ENCODE measurements around the gene STARD13.

Gene STARD13

GRCh38 chr13:33276570-33276969 lies 9.0 kb downstream of the STARD13 start:
- no peak overlapping the region for H3K27ac Mint-ChIP-seq
- H3K4me3 Mint-ChIP-seq, result no peak overlapping the region
- H3K9me3 Mint-ChIP-seq, result no peaks in the 10 kb centered on the region
- peaks cover 25% of the 10 kb centered on the region for H3K27me3 Mint-ChIP-seq
- H3K36me3 Mint-ChIP-seq (ENCODE audit: low read depth), result no peaks in the 10 kb centered on the region
- no peak for DNase-seq
- no peaks in the 10 kb centered on the region for H3K4me1 Mint-ChIP-seq (ENCODE audit: low read depth)

GRCh38 chr13:33275916-33276315 lies 9.6 kb downstream of the STARD13 start:
- no peaks in the 10 kb centered on the region for H3K9me3 Mint-ChIP-seq
- no peak overlapping the region for H3K4me3 Mint-ChIP-seq
- no peaks in the 10 kb centered on the region for H3K4me1 Mint-ChIP-seq (ENCODE audit: low read depth)
- no peaks in the 10 kb centered on the region for H3K36me3 Mint-ChIP-seq (ENCODE audit: low read depth)
- DNase-seq, result no peak
- H3K27me3 Mint-ChIP-seq, result peaks cover 26% of the 10 kb centered on the region
- no peak overlapping the region for H3K27ac Mint-ChIP-seq

- H3K27me3 Mint-ChIP-seq, result peaks cover 13% of the 10 kb centered on the region
Observed at GRCh38 chr13:33274264-33274663, 11.3 kb downstream of the STARD13 start.

GRCh38 chr13:33272531-33273124 lies 12.9 kb downstream of the STARD13 start:
- Mint-ChIP-seq H3K27me3 (peaks cover 15% of the 10 kb centered on the region), H3K4me1 (ENCODE audit: low read depth) (no peaks in the 10 kb centered on the region), H3K27ac (no peak overlapping the region), H3K36me3 (ENCODE audit: low read depth) (no peaks in the 10 kb centered on the region), H3K9me3 (no peaks in the 10 kb centered on the region), H3K4me3 (no peak overlapping the region)
- DNase-seq, result no peak

More at GRCh38 chr13:33274264-33274663, 11.3 kb downstream of the STARD13 start:
- Mint-ChIP-seq H3K36me3 (ENCODE audit: low read depth) (no peaks in the 10 kb centered on the region), H3K9me3 (no peaks in the 10 kb centered on the region), H3K4me1 (ENCODE audit: low read depth) (no peaks in the 10 kb centered on the region), H3K27ac (no peak overlapping the region), H3K4me3 (no peak overlapping the region)
- DNase-seq, result no peak

- no peak overlapping the region for H3K27ac Mint-ChIP-seq
- H3K4me3 Mint-ChIP-seq, result no peak overlapping the region
- H3K36me3 Mint-ChIP-seq (ENCODE audit: low read depth), result no peaks in the 10 kb centered on the region
- H3K4me1 Mint-ChIP-seq (ENCODE audit: low read depth), result no peaks in the 10 kb centered on the region
- H3K9me3 Mint-ChIP-seq, result no peaks in the 10 kb centered on the region
- H3K27me3 Mint-ChIP-seq, result peaks cover 18% of the 10 kb centered on the region
- no peak for DNase-seq
Observed at GRCh38 chr13:33271759-33272158, 13.8 kb downstream of the STARD13 start.

- H3K27me3 Mint-ChIP-seq, result peaks cover 18% of the 10 kb centered on the region
- no peaks in the 10 kb centered on the region for H3K9me3 Mint-ChIP-seq
- no peak overlapping the region for H3K27ac Mint-ChIP-seq
- H3K36me3 Mint-ChIP-seq (ENCODE audit: low read depth), result no peaks in the 10 kb centered on the region
- DNase-seq, result no peak
- no peak overlapping the region for H3K4me3 Mint-ChIP-seq
- no peaks in the 10 kb centered on the region for H3K4me1 Mint-ChIP-seq (ENCODE audit: low read depth)
Observed at GRCh38 chr13:33270895-33271538, 14.5 kb downstream of the STARD13 start.

GRCh38 chr13:33265607-33266006 lies 19.9 kb downstream of the STARD13 start:
- H3K4me3 Mint-ChIP-seq, result no peak overlapping the region
- H3K36me3 Mint-ChIP-seq (ENCODE audit: low read depth), result no peaks in the 10 kb centered on the region
- H3K4me1 Mint-ChIP-seq (ENCODE audit: low read depth), result no peaks in the 10 kb centered on the region
- H3K27me3 Mint-ChIP-seq, result peaks cover 13% of the 10 kb centered on the region
- H3K27ac Mint-ChIP-seq, result no peak overlapping the region
- no peak for DNase-seq
- H3K9me3 Mint-ChIP-seq, result no peaks in the 10 kb centered on the region

GRCh38 chr13:33265133-33265532 lies 20.4 kb downstream of the STARD13 start:
- Mint-ChIP-seq H3K9me3 (no peaks in the 10 kb centered on the region), H3K4me1 (ENCODE audit: low read depth) (no peaks in the 10 kb centered on the region), H3K4me3 (no peak overlapping the region), H3K36me3 (ENCODE audit: low read depth) (no peaks in the 10 kb centered on the region), H3K27ac (no peak overlapping the region), H3K27me3 (peaks cover 13% of the 10 kb centered on the region)
- DNase-seq, result no peak

- no peaks in the 10 kb centered on the region for H3K36me3 Mint-ChIP-seq (ENCODE audit: low read depth)
- DNase-seq, result no peak
- H3K27ac Mint-ChIP-seq, result no peak overlapping the region
- H3K9me3 Mint-ChIP-seq, result no peaks in the 10 kb centered on the region
- no peak overlapping the region for H3K4me3 Mint-ChIP-seq
- no peaks in the 10 kb centered on the region for H3K4me1 Mint-ChIP-seq (ENCODE audit: low read depth)
- H3K27me3 Mint-ChIP-seq, result peaks cover 13% of the 10 kb centered on the region
Observed at GRCh38 chr13:33264620-33264978, 21.0 kb downstream of the STARD13 start.

- Mint-ChIP-seq H3K4me1 (ENCODE audit: low read depth) (no peaks in the 10 kb centered on the region), H3K36me3 (ENCODE audit: low read depth) (no peaks in the 10 kb centered on the region), H3K9me3 (no peaks in the 10 kb centered on the region), H3K4me3 (no peak overlapping the region), H3K27ac (no peak overlapping the region), H3K27me3 (peaks cover 13% of the 10 kb centered on the region)
- no peak for DNase-seq
Observed at GRCh38 chr13:33263976-33264619, 21.5 kb downstream of the STARD13 start.

- Mint-ChIP-seq H3K27me3 (peaks cover 13% of the 10 kb centered on the region), H3K9me3 (no peaks in the 10 kb centered on the region), H3K27ac (no peak overlapping the region), H3K4me3 (no peak overlapping the region), H3K36me3 (ENCODE audit: low read depth) (no peaks in the 10 kb centered on the region), H3K4me1 (ENCODE audit: low read depth) (no peaks in the 10 kb centered on the region)
- DNase-seq, result no peak
Observed at GRCh38 chr13:33263484-33263883, 22.1 kb downstream of the STARD13 start.

- H3K27ac Mint-ChIP-seq, result no peak overlapping the region
- H3K27me3 Mint-ChIP-seq, result peaks cover 13% of the 10 kb centered on the region
- no peaks in the 10 kb centered on the region for H3K9me3 Mint-ChIP-seq
- H3K4me1 Mint-ChIP-seq (ENCODE audit: low read depth), result no peaks in the 10 kb centered on the region
- DNase-seq, result no peak
- H3K36me3 Mint-ChIP-seq (ENCODE audit: low read depth), result no peaks in the 10 kb centered on the region
- H3K4me3 Mint-ChIP-seq, result no peak overlapping the region
Observed at GRCh38 chr13:33262997-33263396, 22.6 kb downstream of the STARD13 start.

GRCh38 chr13:33262594-33262993 lies 23.0 kb downstream of the STARD13 start:
- no peak overlapping the region for H3K4me3 Mint-ChIP-seq
- H3K9me3 Mint-ChIP-seq, result no peaks in the 10 kb centered on the region
- no peak overlapping the region for H3K27ac Mint-ChIP-seq
- no peaks in the 10 kb centered on the region for H3K4me1 Mint-ChIP-seq (ENCODE audit: low read depth)
- H3K27me3 Mint-ChIP-seq, result peaks cover 10% of the 10 kb centered on the region
- DNase-seq, result no peak
- H3K36me3 Mint-ChIP-seq (ENCODE audit: low read depth), result no peaks in the 10 kb centered on the region

GRCh38 chr13:33262062-33262487 lies 23.5 kb downstream of the STARD13 start:
- Mint-ChIP-seq H3K27me3 (peaks cover 8% of the 10 kb centered on the region), H3K4me3 (no peak overlapping the region), H3K4me1 (ENCODE audit: low read depth) (no peaks in the 10 kb centered on the region), H3K36me3 (ENCODE audit: low read depth) (no peaks in the 10 kb centered on the region), H3K27ac (no peak overlapping the region), H3K9me3 (no peaks in the 10 kb centered on the region)
- DNase-seq, result no peak

GRCh38 chr13:33261387-33262061 lies 24.0 kb downstream of the STARD13 start:
- Mint-ChIP-seq H3K27me3 (peaks cover 8% of the 10 kb centered on the region), H3K36me3 (ENCODE audit: low read depth) (no peaks in the 10 kb centered on the region), H3K9me3 (no peaks in the 10 kb centered on the region), H3K4me1 (ENCODE audit: low read depth) (no peaks in the 10 kb centered on the region), H3K27ac (no peak overlapping the region), H3K4me3 (no peak overlapping the region)
- no peak for DNase-seq

Data from activated T-cell treated with anti-CD3 and anti-CD28 coated beads, Interleukin-2, amount 50 U/mL, for 24 hours (primary cell).